GM06990 (cell line): ENCODE results near the gene GABRR1.
"Not testable (repeated sequence)": the region's sequence is repeated elsewhere in the genome, so short reads cannot be mapped to it uniquely, and the experiment has no call there.

ENCODE experiments used
- DNase-seq: peaks from one replicate; pipeline ENCODE4 v3.0.0-alpha.2; 2011; ENCODE audit not compliant: insufficient read length; ENCODE audit errors: extremely low read depth
- H3K27me3 ChIP-seq: replicated peaks from 2 replicates; pipeline ENCODE4 v1.6.0; 2011; ENCODE audit warnings: low read length; ENCODE audit not compliant: control insufficient read depth, insufficient read depth
- H3K36me3 ChIP-seq: 2 replicates; pipeline ENCODE4 v1.5.1; 2011; ENCODE audit warnings: low read length; ENCODE audit not compliant: control insufficient read depth, insufficient read depth
- H3K4me3 ChIP-seq: replicated peaks from 2 replicates; pipeline ENCODE4 v1.5.1; 2011; ENCODE audit warnings: low read depth, mild to moderate bottlenecking, control low read depth, low read length
- TF ChIP-seq, protein P1 (sequence below): IDR thresholded peaks from 2 replicates; pipeline ENCODE4 v1.5.1; 2011; ENCODE audit warnings: low read length, control low read depth, mild to moderate bottlenecking, inconsistent platforms; ENCODE audit not compliant: insufficient read depth, poor library complexity, severe bottlenecking

Gene GABRR1

GRCh38 chr6:89133981-89134380 is 83.2 kb downstream of the GABRR1 start:
- H3K27me3 ChIP-seq, result no peaks in the 10 kb centered on the region

GRCh38 chr6:89132057-89132456 is 85.1 kb downstream of the GABRR1 start:
- Histone ChIP-seq H3K4me3 (no peak overlapping the region), H3K27me3 (no peaks in the 10 kb centered on the region), H3K36me3 (no peaks in the 10 kb centered on the region)
- TF ChIP-seq, protein P1, sequence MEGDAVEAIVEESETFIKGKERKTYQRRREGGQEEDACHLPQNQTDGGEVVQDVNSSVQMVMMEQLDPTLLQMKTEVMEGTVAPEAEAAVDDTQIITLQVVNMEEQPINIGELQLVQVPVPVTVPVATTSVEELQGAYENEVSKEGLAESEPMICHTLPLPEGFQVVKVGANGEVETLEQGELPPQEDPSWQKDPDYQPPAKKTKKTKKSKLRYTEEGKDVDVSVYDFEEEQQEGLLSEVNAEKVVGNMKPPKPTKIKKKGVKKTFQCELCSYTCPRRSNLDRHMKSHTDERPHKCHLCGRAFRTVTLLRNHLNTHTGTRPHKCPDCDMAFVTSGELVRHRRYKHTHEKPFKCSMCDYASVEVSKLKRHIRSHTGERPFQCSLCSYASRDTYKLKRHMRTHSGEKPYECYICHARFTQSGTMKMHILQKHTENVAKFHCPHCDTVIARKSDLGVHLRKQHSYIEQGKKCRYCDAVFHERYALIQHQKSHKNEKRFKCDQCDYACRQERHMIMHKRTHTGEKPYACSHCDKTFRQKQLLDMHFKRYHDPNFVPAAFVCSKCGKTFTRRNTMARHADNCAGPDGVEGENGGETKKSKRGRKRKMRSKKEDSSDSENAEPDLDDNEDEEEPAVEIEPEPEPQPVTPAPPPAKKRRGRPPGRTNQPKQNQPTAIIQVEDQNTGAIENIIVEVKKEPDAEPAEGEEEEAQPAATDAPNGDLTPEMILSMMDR, result no peak
- DNase-seq, result no peak

More at GRCh38 chr6:89133981-89134380, 83.2 kb downstream of the GABRR1 start:
- TF ChIP-seq, protein P1, result no peak
- no peak overlapping the region for H3K4me3 ChIP-seq
- DNase-seq, result no peak
- no peaks in the 10 kb centered on the region for H3K36me3 ChIP-seq

- H3K27me3 ChIP-seq, result no peaks in the 10 kb centered on the region
- H3K36me3 ChIP-seq, result no peaks in the 10 kb centered on the region
- H3K4me3 ChIP-seq, result no peak overlapping the region
- no peak for DNase-seq
- TF ChIP-seq, protein P1, result no peak
Observed at GRCh38 chr6:89131599-89131998, 85.6 kb downstream of the GABRR1 start.

- not testable (repeated sequence) for H3K36me3 ChIP-seq, H3K4me3 ChIP-seq, DNase-seq, H3K27me3 ChIP-seq
Observed at GRCh38 chr6:89128256-89128671, 88.9 kb downstream of the GABRR1 start.
